NCI-H1092 (cell line): ENCODE data around the gene RBM6.
"Not testable (repeated sequence)": the region's sequence is repeated elsewhere in the genome, so short reads cannot be mapped to it uniquely, and the experiment has no call there.

Experiments
- DNase-seq: peaks from one replicate; lab custom pipeline; 2025; lab: John Stamatoyannopoulos, UW

Gene RBM6, protein sequence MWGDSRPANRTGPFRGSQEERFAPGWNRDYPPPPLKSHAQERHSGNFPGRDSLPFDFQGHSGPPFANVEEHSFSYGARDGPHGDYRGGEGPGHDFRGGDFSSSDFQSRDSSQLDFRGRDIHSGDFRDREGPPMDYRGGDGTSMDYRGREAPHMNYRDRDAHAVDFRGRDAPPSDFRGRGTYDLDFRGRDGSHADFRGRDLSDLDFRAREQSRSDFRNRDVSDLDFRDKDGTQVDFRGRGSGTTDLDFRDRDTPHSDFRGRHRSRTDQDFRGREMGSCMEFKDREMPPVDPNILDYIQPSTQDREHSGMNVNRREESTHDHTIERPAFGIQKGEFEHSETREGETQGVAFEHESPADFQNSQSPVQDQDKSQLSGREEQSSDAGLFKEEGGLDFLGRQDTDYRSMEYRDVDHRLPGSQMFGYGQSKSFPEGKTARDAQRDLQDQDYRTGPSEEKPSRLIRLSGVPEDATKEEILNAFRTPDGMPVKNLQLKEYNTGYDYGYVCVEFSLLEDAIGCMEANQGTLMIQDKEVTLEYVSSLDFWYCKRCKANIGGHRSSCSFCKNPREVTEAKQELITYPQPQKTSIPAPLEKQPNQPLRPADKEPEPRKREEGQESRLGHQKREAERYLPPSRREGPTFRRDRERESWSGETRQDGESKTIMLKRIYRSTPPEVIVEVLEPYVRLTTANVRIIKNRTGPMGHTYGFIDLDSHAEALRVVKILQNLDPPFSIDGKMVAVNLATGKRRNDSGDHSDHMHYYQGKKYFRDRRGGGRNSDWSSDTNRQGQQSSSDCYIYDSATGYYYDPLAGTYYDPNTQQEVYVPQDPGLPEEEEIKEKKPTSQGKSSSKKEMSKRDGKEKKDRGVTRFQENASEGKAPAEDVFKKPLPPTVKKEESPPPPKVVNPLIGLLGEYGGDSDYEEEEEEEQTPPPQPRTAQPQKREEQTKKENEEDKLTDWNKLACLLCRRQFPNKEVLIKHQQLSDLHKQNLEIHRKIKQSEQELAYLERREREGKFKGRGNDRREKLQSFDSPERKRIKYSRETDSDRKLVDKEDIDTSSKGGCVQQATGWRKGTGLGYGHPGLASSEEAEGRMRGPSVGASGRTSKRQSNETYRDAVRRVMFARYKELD

DNA sequence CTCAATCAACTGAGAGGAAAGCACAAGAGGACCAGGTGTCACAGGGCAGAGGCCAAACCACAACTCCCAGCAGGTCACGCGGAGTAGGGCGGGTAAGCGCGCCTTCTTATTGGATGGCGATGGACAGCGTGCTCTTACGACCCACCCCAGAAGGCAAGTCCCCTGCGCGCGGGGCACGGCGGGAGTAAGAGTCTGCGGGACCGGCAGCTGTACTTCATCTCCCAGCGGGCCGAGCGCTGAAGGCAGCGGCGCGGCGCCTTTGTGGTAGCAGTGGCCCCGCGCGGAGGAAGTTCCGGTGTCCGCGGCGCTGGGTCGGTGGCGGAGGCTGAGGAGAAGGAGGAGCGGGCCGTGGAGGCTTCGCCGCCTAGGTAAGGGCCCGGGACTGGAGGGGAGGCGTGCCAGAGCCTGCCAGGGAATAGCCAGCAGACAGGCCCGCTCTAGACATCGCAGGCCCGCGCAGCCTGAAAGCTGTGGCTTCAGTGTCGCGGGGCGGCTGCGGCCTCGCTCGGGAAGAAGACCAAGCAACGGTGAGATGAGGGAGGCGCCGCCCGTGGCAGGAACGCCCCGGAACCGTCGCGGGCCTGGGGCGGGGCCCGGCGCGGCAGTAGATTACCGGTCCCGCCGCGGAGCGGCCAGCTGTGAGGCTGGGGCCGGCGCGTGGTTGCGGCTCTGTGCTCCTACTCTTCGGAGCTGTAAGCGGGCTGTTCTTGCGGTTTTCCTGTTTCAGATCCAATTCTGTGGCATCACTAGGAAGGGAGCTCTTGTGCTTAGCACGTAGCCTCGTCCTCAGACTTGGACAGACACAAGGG is at the start of gene RBM6:
RBM6 (plus strand) TSS at position 293 of the 809 bp plus-strand sequence. CDS start 22,492 bp downstream, outside the sequence.
- DNase-seq: peak; percentile 94

DNA sequence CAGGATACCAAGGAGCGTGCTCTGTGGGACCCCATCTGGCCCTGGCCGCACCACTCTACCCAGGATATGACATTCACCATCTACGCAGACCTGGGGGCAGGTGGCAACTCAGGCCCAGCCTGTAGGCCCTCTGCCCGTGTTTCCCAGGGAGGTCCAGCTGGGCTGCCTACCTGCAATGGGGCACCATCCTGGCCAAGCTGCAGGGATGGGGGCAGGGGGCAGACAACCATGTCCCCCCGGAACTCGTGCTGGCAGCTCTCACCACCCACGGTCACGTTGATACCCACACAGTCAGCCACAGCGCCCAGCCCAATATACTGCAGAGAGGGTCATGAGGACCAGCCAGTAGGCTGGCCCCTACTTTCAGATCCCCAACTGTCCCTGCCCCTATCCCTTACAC is 44.2 kb upstream of the RBM6 start:
- no peak for DNase-seq

- no peak for DNase-seq
These were observed 43.6 kb upstream of the RBM6 start for GRCh38 chr3:49896345-49896744.

GRCh38 chr3:49898991-49899390 is 41.0 kb upstream of the RBM6 start:
- DNase-seq: no peak

DNA sequence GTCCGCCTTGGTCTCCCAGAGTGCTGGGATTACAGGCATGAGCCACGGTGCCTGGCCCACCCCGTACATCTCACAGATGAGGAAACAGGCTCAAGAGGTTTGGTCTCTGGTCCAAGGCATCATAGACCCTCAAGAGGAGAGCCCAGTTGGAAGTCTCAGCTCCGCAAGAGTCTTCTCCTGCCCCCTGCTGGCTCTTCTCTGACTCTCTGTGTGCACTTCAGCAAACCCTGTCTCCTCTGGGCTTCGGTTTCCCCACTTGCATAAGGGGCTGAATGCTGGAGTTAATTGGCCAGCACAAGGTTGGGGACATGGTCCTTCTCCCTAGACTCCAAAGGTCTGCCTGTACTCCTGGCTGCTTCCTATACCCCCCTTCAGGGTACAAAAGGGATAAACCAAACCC is 40.1 kb upstream of the RBM6 start:
- no peak for DNase-seq

- DNase-seq: no peak
These were observed 39.3 kb upstream of the RBM6 start for GRCh38 chr3:49900491-49901153.

DNA sequence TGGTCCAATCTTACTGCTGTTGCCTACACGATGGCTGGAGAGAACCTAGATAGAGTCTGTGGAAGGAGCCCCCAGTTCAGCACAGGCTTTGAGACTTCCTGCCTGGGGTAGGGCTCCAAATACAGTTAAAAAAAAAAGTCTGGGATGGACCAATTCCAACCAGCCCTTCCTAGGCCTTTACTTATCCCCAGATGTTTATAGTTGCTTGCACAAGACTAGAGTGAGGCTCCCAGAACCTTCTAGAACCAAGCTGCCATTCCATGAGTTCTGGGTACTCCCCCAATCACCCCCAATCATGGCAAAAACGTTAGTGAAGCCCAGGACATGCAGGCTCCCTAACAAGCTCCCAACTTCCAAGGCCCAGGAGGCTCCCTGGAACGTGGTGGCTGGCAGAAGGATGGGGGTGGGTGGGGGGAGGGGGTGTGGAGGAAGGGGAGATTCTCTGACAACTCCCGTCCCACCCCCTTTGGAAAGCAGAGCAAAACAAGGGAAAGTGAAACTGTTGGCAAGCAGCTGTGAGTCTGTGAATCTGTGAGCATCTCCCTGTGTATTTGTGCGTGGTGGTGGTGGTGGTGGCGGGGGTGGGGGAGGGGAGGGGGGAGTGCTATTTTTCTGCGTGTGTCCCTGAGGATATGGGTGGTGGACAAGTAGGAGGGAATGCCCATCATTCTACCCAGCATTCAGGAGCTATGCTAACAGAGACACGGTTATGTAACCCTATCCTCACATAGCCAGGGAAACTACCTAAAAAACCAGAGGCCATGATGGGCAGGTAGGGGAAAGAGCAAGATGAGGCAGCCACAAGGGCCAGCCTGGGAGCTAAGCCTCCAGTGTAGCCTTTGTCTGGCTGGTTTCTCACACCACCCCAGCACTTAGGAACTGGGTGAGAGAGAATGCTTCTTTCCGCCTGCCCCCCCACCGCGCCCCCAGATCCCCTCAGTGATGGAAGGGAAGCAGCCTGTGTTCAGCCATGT is 38.3 kb upstream of the RBM6 start:
- DNase-seq: no peak

- DNase-seq: no peak
These were observed 37.2 kb upstream of the RBM6 start for GRCh38 chr3:49902511-49903345.

DNA sequence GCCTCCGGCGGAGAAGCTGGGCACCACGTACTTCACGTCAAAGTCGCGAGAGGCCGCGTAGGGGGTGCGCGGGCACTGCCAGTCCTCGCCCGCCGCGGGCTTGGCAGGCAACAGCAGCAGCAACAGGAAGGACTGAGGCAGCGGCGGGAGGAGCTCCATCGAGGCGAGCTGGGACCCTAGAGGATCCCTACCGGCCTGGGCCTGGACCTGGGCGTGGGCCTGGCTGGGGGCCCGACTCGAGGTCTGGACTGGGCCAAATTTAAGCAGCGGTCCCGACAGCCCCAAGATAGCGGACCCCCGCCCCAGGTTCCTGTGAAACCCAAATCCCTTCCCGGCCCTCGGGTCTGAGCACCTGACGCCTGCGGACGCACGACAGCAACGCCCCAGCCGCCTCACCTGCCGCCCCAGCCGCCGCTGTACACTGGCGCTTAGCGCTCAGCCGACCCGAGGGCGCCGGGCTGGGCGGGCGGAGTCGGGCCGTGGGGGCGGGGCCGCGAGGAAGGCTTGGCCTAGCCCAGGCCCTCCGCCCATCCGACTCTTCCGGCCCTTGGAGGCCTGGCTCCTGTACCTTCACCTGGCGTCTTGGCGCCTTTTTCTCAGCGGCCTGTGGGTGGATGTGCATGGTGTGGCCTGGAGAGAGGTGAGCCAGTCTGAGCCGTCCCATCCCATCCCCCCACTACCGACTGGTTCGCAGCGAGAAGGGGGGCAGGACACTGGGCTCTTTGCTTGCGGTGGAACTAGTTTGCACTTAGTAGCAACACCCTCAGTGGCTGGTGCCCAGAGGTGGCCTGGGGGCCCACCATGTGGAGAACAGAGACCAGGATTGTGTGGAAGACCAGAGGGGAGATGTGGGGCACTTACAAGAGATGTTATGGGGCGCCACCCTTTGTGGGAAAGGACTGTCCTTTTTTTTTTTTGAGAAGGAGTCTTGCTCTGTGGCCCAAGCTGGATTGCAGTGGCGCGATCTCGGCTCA is 36.2 kb upstream of the RBM6 start, which contains the start of gene MST1R:
MST1R (minus strand) TSS at position 423 of the 974 bp plus-strand sequence; CDS start at position 159, 264 bp downstream.
- DNase-seq: no peak

GRCh38 chr3:49904448-49904847 is 35.5 kb upstream of the RBM6 start:
- DNase-seq: not testable (repeated sequence)

- no peak for DNase-seq
These were observed 33.7 kb upstream of the RBM6 start for GRCh38 chr3:49906073-49906743.

DNA sequence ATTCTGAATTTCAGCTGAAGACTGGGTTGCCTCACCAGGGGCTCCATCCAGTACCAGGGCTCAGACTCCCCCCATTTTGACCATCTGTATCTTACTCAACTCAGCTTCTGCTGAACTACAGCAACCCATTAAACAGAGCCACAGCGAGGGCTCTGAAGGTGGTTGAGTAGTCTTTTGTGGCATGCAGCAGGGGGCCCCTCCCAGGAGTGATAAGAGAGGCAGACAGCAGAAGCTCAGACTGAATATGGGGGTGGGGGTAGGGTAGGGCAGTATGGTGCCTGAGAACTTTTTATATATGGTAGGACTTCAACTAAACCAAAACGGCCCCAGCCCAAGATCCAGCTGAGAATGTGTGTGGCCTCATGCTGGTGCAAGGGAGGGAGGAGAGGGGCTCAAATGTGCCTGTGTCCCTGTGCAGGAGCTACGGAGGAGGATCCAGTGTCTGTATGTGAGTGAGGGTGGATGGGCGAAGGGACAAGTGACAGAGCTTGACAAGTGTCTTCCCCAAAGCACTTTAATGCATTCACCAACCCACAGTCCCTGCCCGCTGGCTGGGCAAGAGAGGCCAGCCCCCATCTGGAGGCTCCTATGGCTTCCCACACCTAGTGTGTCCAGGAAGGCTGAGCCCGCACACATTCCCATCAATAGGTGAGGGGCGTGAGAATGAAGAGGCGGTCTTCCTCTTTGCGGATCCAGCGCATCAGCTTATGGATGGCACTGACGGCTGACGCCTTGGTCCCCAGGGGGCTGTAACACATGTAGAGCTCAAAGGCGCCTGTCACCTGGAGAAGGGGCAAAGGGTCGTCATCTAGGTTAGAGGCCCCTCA is 31.4 kb upstream of the RBM6 start:
- DNase-seq: no peak

GRCh38 chr3:49910409-49911123 is 29.4 kb upstream of the RBM6 start:
- DNase-seq: no peak

- DNase-seq: no peak
These were observed 28.9 kb upstream of the RBM6 start for GRCh38 chr3:49911124-49911420.

- no peak for DNase-seq
These were observed 28.3 kb upstream of the RBM6 start for GRCh38 chr3:49911611-49912010.

DNA sequence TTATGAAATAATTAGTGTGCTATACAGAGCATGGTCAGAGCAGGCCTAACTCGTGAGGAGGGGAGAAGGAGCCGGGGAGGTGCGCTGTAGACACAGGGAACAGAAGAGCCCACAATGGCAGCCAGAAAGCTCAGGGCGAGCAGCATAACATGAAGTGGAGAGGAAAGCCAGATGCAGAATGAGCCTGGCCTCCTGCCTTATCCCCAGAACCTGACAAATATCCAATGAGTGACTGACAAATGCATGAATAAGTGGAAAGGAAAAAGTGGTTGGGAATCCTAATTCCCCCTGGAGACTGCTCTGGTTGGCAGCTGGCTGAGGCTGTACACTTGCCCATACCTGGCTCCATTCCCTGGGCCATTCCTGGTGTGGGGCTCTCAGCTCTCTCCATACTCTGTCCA is 27.1 kb upstream of the RBM6 start:
- DNase-seq: no peak
